ENCODE measurements around the gene UCP3.

- TF ChIP-seq POLR2A (IDR thresholded peaks at IDR 0.05) (no peak), CTCF (IDR thresholded peaks at IDR 0.05) (no peak), POLR2AphosphoS5 (IDR thresholded peaks at IDR 0.05) (no peak)
Observed at GRCh38 chr11:73969091-73969490, 39.8 kb downstream of the UCP3 start.

Data from prostate gland (tissue), 2 donors.